Heart left ventricle (tissue), 16 donors: ENCODE data around the gene ZDHHC4. TPM values are rescaled to one million over a fixed set of nuclear protein-coding genes. Genes with fewer than 3 reads are reported as not detected.

Source experiments
- ATAC-seq, 4 donors: fragments of 200-7000 bp; cut with Tn5 transposase; one replicate each; pipeline ENCODE4 v1.9.1; 2020 to 2022; ENCODE audit warnings: moderate library complexity in 4 of 4, mild to moderate bottlenecking in 3 of 4, moderate number of reproducible peaks in 1 of 4
- DNase-seq, 5 donors: peaks; one replicate each; pipeline ENCODE4 v3.0.0-alpha.2; 2020
- H3K27ac ChIP-seq, 12 donors: fragments of 200-600 bp; sonication (generic) in 4 of 12; one replicate each; pipeline versions ENCODE4 v1.5.0 to v1.8.0; 2016 to 2022; ENCODE audit warnings: mild to moderate bottlenecking in 2 of 12
- H3K27me3 ChIP-seq, 9 donors: fragments of 200-600 bp; sonication (generic) in 2 of 9; one replicate each; pipeline versions ENCODE4 v1.5.1 to v1.8.0; 2016 to 2022; ENCODE audit warnings: mild to moderate bottlenecking in 3 of 9
- H3K36me3 ChIP-seq, 9 donors: fragments of 200-600 bp; sonication (generic) in 2 of 9; one replicate each; pipeline versions ENCODE4 v1.5.0 to v1.8.0; 2018 to 2022; ENCODE audit warnings: mild to moderate bottlenecking in 2 of 9
- H3K4me1 ChIP-seq, 12 donors: fragments of 200-600 bp; sonication (generic) in 4 of 12; one replicate each; pipeline versions ENCODE4 v1.5.0 to v1.8.0; 2016 to 2022; ENCODE audit warnings: mild to moderate bottlenecking in 3 of 12
- H3K4me3 ChIP-seq, 12 donors: fragments of 200-600 bp; sonication (generic) in 4 of 12; one replicate each; pipeline versions ENCODE4 v1.5.0 to v1.8.0; 2017 to 2022; ENCODE audit warnings: mild to moderate bottlenecking in 9 of 12, moderate library complexity in 4 of 12
- H3K9me3 ChIP-seq, 12 donors: fragments of 200-600 bp; sonication (generic) in 4 of 12; one replicate each; pipeline versions ENCODE4 v1.5.0 to v1.8.0; 2016 to 2022; ENCODE audit warnings: mild to moderate bottlenecking in 1 of 12
- POLR2A ChIP-seq, 2 donors: fragments of 450-650 bp; IDR thresholded peaks; one replicate each; pipeline ENCODE4 v1.6.1; 2017; ENCODE audit warnings: antibody characterized with exemption in 2 of 2, mild to moderate bottlenecking in 2 of 2, moderate library complexity in 2 of 2
- WGBS, 4 donors: extraction: QIAGEN DNeasy Blood & Tissue Kit in 2 of 4; methylation state at CpG; one replicate each; pipeline versions ENCODE4 v1.1.5 to v1.1.7; 2013 to 2018; 5-methylcytosine and 5-hydroxymethylcytosine counted together
- intact Hi-C, 10 donors: fragments of 100-400 bp; cut with DNase I; formaldehyde crosslinking; loops; one replicate each; pipeline versions ENCODE4 v1.11.1 to v1.14.2; 2022
- polyA plus RNA-seq, 2 donors: library from polyadenylated mRNA; stranded (reverse); fragments of 200-250 nt; gene quantifications; one replicate each; pipeline ENCODE4 v1.2.3, GENCODE V29; 2013
- total RNA-seq, 9 donors: library from RNA; depleted of rRNA in 2 of 9; stranded (reverse); fragments of >200 nt in 2 of 9; fragmentation: NEBNext Ultra II Directional in 3 of 9; extraction: Animal tissue kit (Norgen Biotek cat#: 25700) in 3 of 9; gene quantifications; one replicate each; pipeline versions ENCODE4 v1.1.0 to v1.2.4, GENCODE V29; 2016 to 2023
- TF ChIP-seq, protein P1 (sequence below), 12 donors: fragments of 200-600 bp; sonication (generic) in 4 of 12; IDR thresholded peaks; one replicate each; pipeline versions ENCODE4 v1.5.0 to v1.8.0; 2018 to 2022; ENCODE audit warnings: antibody characterized with exemption in 12 of 12, mild to moderate bottlenecking in 5 of 12
- donor health status: ischemic (EF 13 %, LVEDD 7.1; RV severe dilation, severe dysfunction).
- donor health status: healthy with polysubstance abuse.
- donor health status: DM: no; HTN: yes; CAD: no.
- donor health status: DM: no; HTN: no; CAD: no.
- donor health status: ischemic (EF 25% LVEDD 6.9; RV normal size, moderate dysfunction).
- donor health status: ischemic (EF 25% LVEDD 5.7; RV mildly dilated, moderate dysfunction).
- donor health status: healthy.
- donor health status: DM: yes; HTN: yes; CAD: no.
- donor health status: ischemic (EF 35%, LVEDD 5.7; RV mildly dilated, moderate dysfunction).
- donor health status: nonischemic (EF 11% LVEDD 7.7; RV severe dilation, severe dysfunction).
- donor health status: DM: yes; HTN: yes; CAD: no.
- donor health status: PGD.
- donor health status: ischemic (EF 29% LVEDD 5.4; RV normal size, mild dysfunction).
- donor health status: nonischemic (EF 23%, LVEDD 6.1; RV moderate dilation, normal function).

Gene ZDHHC4
- total and polyA plus RNA-seq, 11 donors = 26.2 to 48.4 (median 37.8) TPM

DNA sequence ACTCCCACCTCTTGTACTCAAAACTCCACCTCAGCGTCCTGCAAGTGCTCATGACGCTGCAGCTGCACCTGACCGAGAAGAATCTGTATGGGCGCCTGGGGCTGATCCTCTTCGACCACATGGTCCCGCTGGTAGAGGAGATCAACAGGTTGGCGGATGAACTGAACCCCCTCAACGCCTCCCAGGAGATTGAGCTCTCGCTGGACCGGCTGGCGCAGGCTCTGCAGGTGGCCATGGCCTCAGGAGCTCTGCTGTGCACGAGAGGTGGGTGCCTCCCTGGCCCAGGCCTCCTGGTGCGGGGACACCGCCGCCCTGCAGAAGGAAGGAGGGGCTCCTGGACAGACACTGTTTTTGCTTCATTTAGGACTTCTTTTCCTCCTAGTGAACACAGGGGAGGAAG lies 22.8 kb downstream of the ZDHHC4 start:
- 92 to 96% (median 93%) methylated on average over 7 to 15 of the region's 15 CpGs for WGBS, 4 donors
- intact Hi-C loops = no loop called here
- H3K4me1 ChIP-seq = no peaks in the 10 kb centered on the region
- TF ChIP-seq, protein P1, sequence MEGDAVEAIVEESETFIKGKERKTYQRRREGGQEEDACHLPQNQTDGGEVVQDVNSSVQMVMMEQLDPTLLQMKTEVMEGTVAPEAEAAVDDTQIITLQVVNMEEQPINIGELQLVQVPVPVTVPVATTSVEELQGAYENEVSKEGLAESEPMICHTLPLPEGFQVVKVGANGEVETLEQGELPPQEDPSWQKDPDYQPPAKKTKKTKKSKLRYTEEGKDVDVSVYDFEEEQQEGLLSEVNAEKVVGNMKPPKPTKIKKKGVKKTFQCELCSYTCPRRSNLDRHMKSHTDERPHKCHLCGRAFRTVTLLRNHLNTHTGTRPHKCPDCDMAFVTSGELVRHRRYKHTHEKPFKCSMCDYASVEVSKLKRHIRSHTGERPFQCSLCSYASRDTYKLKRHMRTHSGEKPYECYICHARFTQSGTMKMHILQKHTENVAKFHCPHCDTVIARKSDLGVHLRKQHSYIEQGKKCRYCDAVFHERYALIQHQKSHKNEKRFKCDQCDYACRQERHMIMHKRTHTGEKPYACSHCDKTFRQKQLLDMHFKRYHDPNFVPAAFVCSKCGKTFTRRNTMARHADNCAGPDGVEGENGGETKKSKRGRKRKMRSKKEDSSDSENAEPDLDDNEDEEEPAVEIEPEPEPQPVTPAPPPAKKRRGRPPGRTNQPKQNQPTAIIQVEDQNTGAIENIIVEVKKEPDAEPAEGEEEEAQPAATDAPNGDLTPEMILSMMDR (IDR thresholded peaks at IDR 0.05) = no peak
- TF ChIP-seq POLR2A (IDR thresholded peaks at IDR 0.05) = no peak
- H3K36me3 ChIP-seq = peaks cover 0 to 99% (median 85%) of the 10 kb centered on the region in 9 donors
- no peak overlapping the region for H3K27ac ChIP-seq
- DNase-seq = peak in 1 of 5 donors; percentile 36
- no peak overlapping the region for H3K4me3 ChIP-seq
- ATAC-seq = peak in 1 of 4 donors; percentile 12
- no peaks in the 10 kb centered on the region for H3K27me3 ChIP-seq
- no peaks in the 10 kb centered on the region for H3K9me3 ChIP-seq

DNA sequence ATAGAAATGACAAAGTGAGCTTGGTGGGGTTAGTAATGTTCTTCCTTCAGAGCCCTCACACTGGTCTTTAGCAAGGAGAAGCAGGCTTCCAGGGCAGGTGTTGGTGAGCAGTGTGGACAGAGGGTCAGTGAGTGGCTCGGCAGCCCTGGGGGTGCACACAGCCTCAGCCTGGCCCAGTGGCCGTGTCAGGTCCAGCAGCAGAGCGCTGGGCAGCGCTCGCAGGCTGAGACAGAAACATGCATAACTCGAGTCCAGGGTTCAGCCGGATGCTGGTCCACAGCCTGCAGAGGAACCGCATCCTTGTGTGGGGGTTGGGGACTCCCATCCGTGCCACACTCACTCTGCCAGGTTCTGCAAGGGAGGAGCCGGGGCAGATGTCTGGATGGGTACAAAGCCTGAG lies 27.2 kb downstream of the ZDHHC4 start:
- no peak overlapping the region for H3K27ac ChIP-seq
- intact Hi-C loops = no loop called here
- no peak for TF ChIP-seq POLR2A (IDR thresholded peaks at IDR 0.05)
- TF ChIP-seq, protein P1 (IDR thresholded peaks at IDR 0.05) = no peak
- ATAC-seq = no peak
- H3K36me3 ChIP-seq = peaks cover 0 to 91% (median 76%) of the 10 kb centered on the region in 9 donors
- H3K4me3 ChIP-seq = no peak overlapping the region
- DNase-seq = peak in 1 of 5 donors; percentile 40
- H3K27me3 ChIP-seq = no peaks in the 10 kb centered on the region
- no peaks in the 10 kb centered on the region for H3K9me3 ChIP-seq
- H3K4me1 ChIP-seq = no peaks in the 10 kb centered on the region
- WGBS, 4 donors = 88 to 94% (median 90%) methylated on average over 10 of the region's 10 CpGs

DNA sequence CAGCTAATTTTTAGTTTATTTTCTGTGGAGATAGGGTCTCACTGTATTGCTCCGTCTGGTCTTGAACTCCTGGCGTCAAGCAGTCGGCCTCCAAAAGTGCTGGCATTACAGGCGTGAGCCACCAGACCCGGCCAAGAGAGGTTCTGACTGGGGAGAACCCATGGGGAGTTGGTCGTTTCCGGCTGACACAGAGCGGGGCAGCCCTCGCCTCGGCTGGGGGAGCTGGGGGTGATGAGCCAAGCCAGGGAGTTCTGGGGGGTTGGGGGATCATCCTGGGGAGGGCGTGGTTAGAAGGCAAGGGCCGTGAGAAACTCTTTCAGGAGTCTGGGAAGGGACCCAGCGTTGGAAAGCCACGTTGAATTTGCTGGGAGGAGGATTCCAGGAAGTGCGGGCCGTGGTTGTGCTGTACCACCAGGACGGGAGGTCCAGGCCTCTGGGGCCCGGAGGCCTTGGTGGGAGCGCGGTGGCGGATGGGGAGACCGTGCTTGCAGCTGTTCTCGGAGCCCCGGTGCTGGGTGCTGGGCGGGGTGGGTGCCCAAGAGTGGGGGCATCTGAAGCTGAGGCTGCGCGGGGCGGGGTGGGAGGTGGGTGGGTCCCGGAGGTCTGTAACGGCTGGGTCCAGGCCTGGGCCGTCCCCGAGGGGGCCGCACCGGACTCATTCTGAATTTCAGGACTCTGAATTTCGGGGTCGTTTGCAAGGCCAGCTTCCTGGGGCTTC lies 29.8 kb downstream of the ZDHHC4 start:
- WGBS, 4 donors = 92 to 95% (median 92%) methylated on average over 33 to 36 of the region's 36 CpGs
- DNase-seq (no peak), ATAC-seq (peak in 1 of 4 donors; percentile 12)
- TF ChIP-seq POLR2A (IDR thresholded peaks at IDR 0.05) = no peak
- TF ChIP-seq, protein P1 (IDR thresholded peaks at IDR 0.05) = no peak
- peaks cover 0 to 67% (median 54%) of the 10 kb centered on the region in 9 donors for H3K36me3 ChIP-seq
- no peaks in the 10 kb centered on the region for H3K27me3 ChIP-seq
- intact Hi-C loops = no loop called here
- H3K4me3 ChIP-seq = no peak overlapping the region
- no peaks in the 10 kb centered on the region for H3K9me3 ChIP-seq
- H3K27ac ChIP-seq = no peak overlapping the region
- no peaks in the 10 kb centered on the region for H3K4me1 ChIP-seq

DNA sequence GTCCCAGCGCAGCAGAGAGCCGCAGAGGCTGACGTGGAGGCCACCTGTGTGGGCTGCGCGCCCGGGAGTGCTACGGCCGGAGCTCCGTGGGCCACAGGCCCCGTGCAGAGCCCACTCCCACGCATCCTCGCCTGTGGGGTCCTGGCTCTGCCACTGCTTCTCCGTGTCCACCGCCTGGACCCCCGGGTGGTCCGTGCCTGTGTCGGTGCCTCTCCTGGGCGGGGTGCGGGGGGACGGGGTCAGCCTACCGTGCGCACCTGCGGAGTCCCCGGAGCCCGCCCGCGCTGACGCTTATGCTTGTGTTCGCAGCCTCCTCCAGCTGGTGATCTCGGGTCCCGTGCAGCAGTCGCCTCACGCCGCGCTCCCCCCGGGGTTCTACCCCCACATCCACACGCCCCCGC lies 30.4 kb downstream of the ZDHHC4 start:
- Histone ChIP-seq H3K27ac (no peak overlapping the region), H3K27me3 (no peaks in the 10 kb centered on the region), H3K9me3 (no peaks in the 10 kb centered on the region), H3K36me3 (peaks cover 0 to 61% (median 48%) of the 10 kb centered on the region in 9 donors), H3K4me3 (no peak overlapping the region), H3K4me1 (no peaks in the 10 kb centered on the region)
- intact Hi-C loops = no loop called here
- 90 to 95% (median 94%) methylated on average over 37 to 38 of the region's 38 CpGs for WGBS, 4 donors
- no peak for DNase-seq
- no peak for TF ChIP-seq POLR2A (IDR thresholded peaks at IDR 0.05)
- TF ChIP-seq, protein P1 (IDR thresholded peaks at IDR 0.05) = no peak
- ATAC-seq = peak in 2 of 4 donors; percentile 16 to 25
